Stimulated activated CD4-positive, alpha-beta T cell treated with anti-CD3 and anti-CD28 coated beads, Interleukin-15, amount 100 ng/mL, for 48 hours (primary cell): ENCODE results near the gene IDH3G.
"Not testable (repeated sequence)": the region's sequence is repeated elsewhere in the genome, so short reads cannot be mapped to it uniquely, and the experiment has no call there.

Experiments used
- DNase-seq, 2 donors: peaks; one replicate each; pipeline ENCODE4 v3.0.0-alpha.2; 2020; ENCODE audit warnings: low read depth in 2 of 2

Gene IDH3G

DNA sequence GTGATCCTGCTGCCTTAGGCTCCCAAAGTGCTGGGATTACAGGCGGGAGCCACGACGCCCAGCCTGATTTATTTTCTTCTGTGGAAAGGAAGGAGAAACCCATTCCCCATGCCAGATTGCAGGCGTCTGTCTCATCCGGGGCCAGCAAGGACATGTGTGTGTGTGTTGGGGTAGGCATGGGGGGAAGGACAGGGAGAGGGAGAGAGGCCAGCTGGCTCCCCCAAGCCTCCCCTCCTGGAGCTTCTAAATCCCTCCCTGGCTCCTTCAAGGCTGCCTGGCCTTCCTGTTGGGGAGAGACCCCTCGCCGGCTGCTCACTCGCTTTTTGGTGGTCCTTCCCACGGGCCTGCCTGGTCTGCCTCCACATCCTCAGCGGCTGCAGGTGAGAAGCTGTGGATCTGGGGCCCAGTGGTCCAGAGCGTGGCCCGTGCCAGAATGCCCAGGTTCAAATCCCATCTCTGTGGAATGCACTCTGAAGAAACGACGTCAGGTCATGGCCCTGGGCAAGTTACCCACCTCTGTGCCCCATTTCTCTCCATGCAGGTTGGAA, 31.5 kb downstream of the IDH3G start:
- no peak for DNase-seq

- no peak for DNase-seq
Measured at GRCh38 chrX:153761863-153762262, 32.3 kb downstream of the IDH3G start.

DNA sequence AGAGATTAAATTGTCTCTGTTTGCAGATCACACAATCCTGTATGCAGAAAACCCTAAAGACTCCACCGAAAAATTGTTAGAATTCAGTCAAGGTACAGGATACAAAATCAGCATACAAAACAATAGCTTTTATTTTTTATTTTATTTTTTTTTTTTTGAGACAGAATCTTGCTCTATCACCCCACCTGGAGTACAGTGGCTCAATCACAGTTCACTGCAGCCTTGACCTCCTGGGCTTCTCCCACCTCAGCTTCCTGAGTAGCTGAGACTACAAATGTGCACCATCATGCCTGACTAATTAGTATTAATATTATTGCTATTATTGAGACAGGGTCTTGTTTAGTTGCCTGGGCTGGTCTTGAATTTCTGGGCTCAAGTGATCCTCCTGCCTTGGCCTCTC, 39.0 kb downstream of the IDH3G start:
- no peak for DNase-seq

GRCh38 chrX:153750127-153750774, 43.9 kb downstream of the IDH3G start:
- no peak for DNase-seq

DNA sequence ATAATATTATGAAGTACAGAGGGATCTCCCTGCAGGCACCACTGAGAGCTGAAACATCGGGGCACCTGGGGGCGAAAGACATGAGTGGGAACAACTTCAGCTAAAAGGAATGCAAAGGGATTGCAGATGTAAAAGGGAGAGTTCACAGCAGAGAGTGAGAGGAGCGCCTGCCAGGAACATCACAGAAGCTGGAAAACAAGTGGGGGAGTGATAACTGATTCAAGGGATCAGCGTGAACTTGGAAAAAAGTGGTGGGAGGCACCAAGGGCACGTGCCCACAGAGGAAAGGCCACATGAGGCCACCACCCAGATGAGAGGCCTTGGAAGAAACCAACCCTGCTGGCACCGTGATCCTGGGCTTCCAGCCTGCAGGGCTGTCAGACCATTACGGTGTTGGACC, 45.2 kb downstream of the IDH3G start:
- DNase-seq: not testable (repeated sequence)

DNA sequence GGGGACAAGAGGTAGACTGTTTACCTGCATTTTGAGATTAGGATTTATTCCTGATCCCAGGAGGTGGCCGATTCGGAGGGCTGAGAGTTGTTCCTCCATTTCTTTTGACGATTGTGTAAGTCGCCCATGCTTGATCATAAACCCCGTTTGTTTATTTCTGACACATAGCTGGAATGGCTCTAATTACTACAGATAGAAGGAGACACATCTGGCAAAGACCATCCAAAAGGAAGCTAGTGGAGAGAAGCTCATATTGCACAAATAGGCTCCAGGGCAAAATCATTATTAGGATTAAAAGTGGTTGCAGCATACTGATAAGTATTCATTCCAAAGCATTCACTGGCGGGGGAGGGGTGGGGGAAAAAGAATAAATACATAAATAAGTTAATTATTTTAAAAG, 47.2 kb downstream of the IDH3G start:
- not testable (repeated sequence) for DNase-seq

- DNase-seq: no peak
Measured at GRCh38 chrX:153746359-153746758, 47.8 kb downstream of the IDH3G start.

GRCh38 chrX:153745067-153745433, 49.1 kb downstream of the IDH3G start:
- DNase-seq: not testable (repeated sequence)

DNA sequence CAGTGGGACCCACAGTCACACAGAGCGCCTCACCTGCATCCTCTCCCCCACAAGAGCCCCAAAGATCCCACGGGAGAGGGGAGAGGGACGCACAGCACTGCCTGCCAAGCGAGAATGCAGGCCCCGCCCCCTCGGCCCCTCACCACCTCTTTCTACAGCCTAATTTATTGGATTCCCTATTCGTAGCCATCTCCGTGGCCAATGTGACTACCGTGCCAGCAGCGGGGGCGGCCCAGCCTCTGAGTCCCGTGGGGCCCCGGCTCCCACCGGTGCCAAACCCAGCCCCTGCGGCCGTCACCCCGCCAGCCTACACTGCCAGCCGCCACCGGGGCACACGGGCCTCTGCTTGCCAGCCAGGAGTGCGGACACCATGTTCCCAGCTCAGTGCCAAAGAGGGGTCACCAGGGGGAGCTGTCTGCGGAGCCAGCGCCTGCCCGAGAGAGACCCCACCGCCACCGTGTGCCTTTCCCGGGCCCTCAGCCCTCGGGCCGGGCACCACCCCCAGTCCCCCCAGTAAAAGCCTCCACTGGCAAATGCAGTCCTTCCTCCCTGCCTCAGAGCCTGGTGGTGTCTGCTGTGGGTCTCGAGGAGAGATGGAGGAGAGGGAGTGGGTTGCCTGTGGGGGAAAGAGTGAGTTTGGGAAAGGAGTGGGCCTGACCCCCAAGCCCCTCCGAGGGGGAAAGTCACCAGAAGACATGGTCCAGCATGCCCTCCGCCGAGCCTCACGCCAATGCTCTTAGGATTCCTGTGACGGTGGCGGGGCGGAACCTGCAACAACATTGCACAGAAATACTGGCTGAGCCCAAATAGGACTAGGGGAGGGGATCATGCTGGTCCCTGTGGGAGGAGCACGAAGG, 49.7 kb downstream of the IDH3G start:
- DNase-seq: no peak

GRCh38 chrX:153743468-153744209, 50.5 kb downstream of the IDH3G start:
- not testable (repeated sequence) for DNase-seq

GRCh38 chrX:153742796-153743467, 51.2 kb downstream of the IDH3G start:
- not testable (repeated sequence) for DNase-seq

- not testable (repeated sequence) for DNase-seq
Measured at GRCh38 chrX:153742111-153742510, 52.1 kb downstream of the IDH3G start.

DNA sequence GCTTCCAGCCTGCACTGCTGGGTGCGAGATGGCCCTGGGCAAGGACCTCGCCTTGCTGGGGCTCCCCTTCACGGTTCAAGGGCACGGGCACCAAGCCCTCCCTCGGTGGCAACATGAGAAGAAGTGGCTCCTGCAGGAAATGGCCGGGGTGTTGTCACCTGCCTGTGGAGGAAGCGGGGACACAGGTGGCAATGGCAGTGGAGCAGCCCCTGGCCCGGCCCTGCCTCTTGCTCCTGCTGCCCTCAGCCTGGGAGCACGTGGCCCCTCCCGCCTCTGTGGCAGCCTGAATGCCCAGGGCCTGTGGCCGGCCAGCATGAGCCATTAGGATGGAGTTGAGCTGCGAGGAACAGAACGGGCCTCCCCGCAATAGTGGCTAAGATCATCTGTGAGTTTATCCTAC, 52.7 kb downstream of the IDH3G start:
- no peak for DNase-seq

DNA sequence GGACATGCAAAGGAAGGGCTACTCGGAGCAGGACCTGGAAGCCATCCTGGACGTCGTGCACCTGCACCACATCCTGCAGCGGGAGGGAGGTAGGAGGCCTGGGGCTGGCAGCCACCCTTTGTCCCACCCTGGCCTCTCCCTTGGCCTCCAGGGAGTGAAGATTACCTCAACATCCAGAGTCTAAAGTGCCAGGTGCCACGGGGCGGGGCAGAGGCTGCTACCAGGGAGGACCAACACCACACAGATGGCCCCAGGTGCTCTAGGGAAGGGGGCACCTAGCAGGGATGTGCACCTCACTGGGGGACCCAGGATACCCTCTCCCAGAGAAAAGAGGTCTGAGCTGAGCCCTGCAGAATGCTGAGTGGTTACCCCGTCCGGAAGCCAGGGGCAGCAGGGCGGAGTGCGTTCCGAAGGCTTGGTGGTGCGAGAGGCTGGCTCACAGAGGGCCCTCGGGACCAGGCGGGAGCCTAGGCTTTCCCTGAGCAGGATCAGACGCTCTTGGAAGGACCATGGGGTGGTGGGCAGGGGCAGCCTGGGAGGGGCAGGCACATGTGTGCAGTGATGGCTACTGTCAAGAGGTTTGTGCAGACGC, 53.4 kb downstream of the IDH3G start:
- no peak for DNase-seq

DNA sequence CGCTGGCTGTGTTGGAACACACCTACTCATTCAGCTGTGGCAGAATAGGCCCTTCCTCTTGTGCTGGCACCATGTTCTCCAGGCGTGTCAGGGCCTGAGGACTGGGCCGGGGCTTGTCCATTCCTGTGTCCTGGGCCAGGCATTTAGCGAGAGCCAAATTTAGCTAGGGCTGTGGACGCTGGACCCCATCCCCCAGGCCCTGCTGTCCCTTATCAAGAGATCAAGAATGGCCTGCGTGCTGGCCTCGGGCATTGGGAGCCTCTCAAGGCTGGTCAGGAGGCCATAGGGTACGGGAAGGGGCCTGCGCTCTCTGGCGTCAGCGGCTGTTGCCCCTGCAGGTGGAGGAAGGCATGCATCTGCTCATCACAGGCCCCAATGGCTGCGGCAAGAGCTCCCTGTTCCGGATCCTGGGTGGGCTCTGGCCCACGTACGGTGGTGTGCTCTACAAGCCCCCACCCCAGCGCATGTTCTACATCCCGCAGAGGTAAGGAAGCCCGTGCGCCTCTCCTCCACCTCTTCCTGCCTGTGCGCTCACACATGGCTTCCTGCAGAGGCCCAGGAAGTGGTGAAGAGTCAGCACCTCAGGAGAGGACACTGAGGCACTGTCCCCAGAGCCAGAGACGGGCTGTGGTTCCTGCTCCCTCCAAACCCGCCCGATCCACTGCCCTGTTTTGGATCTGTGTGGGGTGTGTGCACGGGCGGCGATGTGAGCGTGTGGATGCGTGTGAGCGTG, 54.3 kb downstream of the IDH3G start:
- DNase-seq: no peak

DNA sequence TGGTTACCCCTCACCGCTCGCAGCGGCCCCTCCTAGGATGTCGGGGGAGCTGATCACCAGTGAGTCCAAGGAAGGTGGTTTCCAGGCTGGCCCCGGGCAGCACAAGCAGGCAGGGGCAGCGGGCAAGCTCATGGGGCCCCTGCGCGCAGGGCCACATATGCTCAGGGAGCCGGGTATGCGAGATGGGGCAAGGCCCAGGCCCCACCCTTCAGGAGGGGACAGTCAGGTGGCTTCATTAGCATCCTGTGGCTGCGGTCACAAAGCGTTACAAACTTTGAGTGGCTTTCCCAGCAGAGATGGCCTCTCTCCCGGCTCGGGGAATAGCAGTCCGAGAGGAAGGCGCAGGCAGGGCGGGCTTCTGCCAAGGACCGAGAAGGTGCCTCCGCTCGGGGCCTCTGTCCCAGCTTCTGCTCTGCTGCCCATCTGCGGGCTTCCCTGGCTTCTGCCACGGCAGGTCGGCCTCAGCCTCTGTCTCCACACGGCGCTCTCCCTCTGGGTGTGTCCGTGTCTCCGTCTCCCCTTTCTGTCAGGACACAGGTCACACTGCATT, 56.0 kb downstream of the IDH3G start:
- no peak for DNase-seq

DNA sequence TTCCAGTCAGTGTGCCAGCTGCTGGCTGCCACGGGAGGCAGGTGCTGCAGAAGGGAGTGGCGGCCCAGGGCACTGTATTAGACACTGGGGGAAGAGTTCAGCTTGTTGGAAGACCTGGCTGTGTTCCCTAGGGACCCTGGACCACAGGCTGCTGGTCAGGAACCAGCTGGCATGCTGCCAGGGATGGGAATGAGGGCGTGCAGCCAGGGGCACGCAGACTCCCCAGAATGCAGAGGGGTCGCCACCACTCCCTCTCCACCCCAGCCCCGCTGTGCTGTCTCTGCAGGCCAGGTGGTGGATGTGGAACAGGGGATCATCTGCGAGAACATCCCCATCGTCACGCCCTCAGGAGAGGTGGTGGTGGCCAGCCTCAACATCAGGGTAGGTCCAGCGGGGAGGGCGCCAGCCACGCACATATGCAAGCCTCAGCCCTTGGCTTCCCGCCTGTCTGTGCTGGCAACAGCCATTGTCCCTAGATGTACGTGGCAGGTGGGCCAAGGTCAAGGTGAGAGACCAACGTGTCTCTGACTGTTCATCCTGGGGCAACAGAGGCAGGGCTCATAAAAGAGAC, 57.2 kb downstream of the IDH3G start:
- no peak for DNase-seq

GRCh38 chrX:153736071-153736820, 57.9 kb downstream of the IDH3G start:
- DNase-seq: no peak
